WTC11 (cell line): ENCODE results near the gene HMCES. TPM values are rescaled to one million over a fixed set of nuclear protein-coding genes. Genes with fewer than 3 reads are reported as not detected.
"Not testable (repeated sequence)": the region's sequence is repeated elsewhere in the genome, so short reads cannot be mapped to it uniquely, and the experiment has no call there.

Source experiments
- ATAC-seq: fragments of 200-7000 bp; cut with Tn5 transposase; 2 replicates; pipeline ENCODE4 v1.10.0; 2021; ENCODE audit warnings: mild to moderate bottlenecking, moderate library complexity
- CTCF ChIA-PET: fragments of 300-600 bp; sonication (Branson Sonifier 250); formaldehyde crosslinking; loops from one replicate; lab custom pipeline; 2021; ENCODE audit warnings: antibody characterized with exemption; lab: Charles Lee
- POLR2A ChIA-PET: fragments of 350-600 bp; sonication (Branson Sonifier 250); formaldehyde crosslinking; loops from one replicate; lab custom pipeline; 2021; ENCODE audit warnings: antibody characterized with exemption; lab: Charles Lee
- DNase-seq: peaks from one replicate; pipeline ENCODE4 v3.0.0; 2021; ENCODE audit warnings: low spot score
- H3K27ac Mint-ChIP-seq: 2 replicates; pipeline ENCODE4 v1.8.0; 2021; ENCODE audit warnings: mixed read lengths
- H3K27me3 Mint-ChIP-seq: 2 replicates; pipeline ENCODE4 v1.8.0; 2021; ENCODE audit warnings: low read depth, mild to moderate bottlenecking, moderate library complexity, mixed read lengths
- H3K36me3 Mint-ChIP-seq: 2 replicates; pipeline ENCODE4 v1.8.0; 2021; ENCODE audit warnings: mixed read lengths
- H3K4me1 Mint-ChIP-seq: 2 replicates; pipeline ENCODE4 v1.8.0; 2022; ENCODE audit warnings: mixed read lengths
- H3K4me3 Mint-ChIP-seq: 2 replicates; pipeline ENCODE4 v1.8.0; 2021; ENCODE audit warnings: mild to moderate bottlenecking, moderate library complexity, mixed read lengths
- H3K9me3 Mint-ChIP-seq: 2 replicates; pipeline ENCODE4 v1.8.0; 2021; ENCODE audit warnings: mixed read lengths
- ATF2 ChIP-seq: sonication (generic); formaldehyde crosslinking; IDR thresholded peaks from 2 replicates; pipeline ENCODE4 v1.8.1; 2022; ENCODE audit warnings: low read depth, missing genetic modification reagents, borderline replicate concordance
- GTF2I ChIP-seq: fragments of 250-450 bp; sonication (Bioruptor Pico); conservative IDR thresholded peaks from 2 replicates; pipeline ENCODE4 v1.4.0; 2021; ENCODE audit warnings: mild to moderate bottlenecking
- IRF2 ChIP-seq: sonication (generic); formaldehyde crosslinking; IDR thresholded peaks from 2 replicates; pipeline ENCODE4 v1.8.0; 2022; ENCODE audit warnings: low read depth, missing genetic modification reagents, borderline replicate concordance
- JUN ChIP-seq: sonication (generic); formaldehyde crosslinking; IDR thresholded peaks from 2 replicates; pipeline ENCODE4 v1.8.0; 2023; ENCODE audit warnings: mild to moderate bottlenecking, missing genetic modification reagents
- NFE2L1 ChIP-seq: sonication (generic); formaldehyde crosslinking; IDR thresholded peaks from 2 replicates; pipeline ENCODE4 v1.8.1; 2023; ENCODE audit warnings: missing genetic modification reagents
- RORB ChIP-seq: fragments of 250-450 bp; sonication (Bioruptor Pico); IDR thresholded peaks from 2 replicates; pipeline ENCODE4 v1.9.0; 2021; ENCODE audit warnings: mild to moderate bottlenecking
- TEAD1 ChIP-seq: sonication (generic); formaldehyde crosslinking; IDR thresholded peaks from 2 replicates; pipeline ENCODE4 v1.8.0; 2022; ENCODE audit warnings: mild to moderate bottlenecking, missing genetic modification reagents
- ZNF512 ChIP-seq: sonication (generic); formaldehyde crosslinking; IDR thresholded peaks from 2 replicates; pipeline ENCODE4 v1.8.1; 2022; ENCODE audit warnings: missing genetic modification reagents, borderline replicate concordance
- total RNA-seq: library from RNA; stranded (reverse); gene quantifications from 3 replicates; pipeline ENCODE4 v1.2.3, GENCODE V29; 2021
- TF ChIP-seq, protein P1 (sequence below): fragments of 250-450 bp; sonication (Bioruptor Pico); IDR thresholded peaks from 2 replicates; pipeline ENCODE4 v1.8.0; 2021; ENCODE audit warnings: mild to moderate bottlenecking
- TF ChIP-seq, protein P2 (sequence below): fragments of 250-450 bp; sonication (Bioruptor Pico); IDR thresholded peaks from 2 replicates; pipeline ENCODE4 v2.1.2; 2022; ENCODE audit warnings: mild to moderate bottlenecking, moderate library complexity
- TF ChIP-seq, protein P3 (sequence below): sonication (generic); formaldehyde crosslinking; IDR thresholded peaks from 2 replicates; pipeline ENCODE4 v1.8.0; 2023; ENCODE audit warnings: missing genetic modification reagents

Gene HMCES
- total RNA-seq, 1 experiment from 2014 or later, result 47.7 TPM

- no peak for ATAC-seq
- Mint-ChIP-seq H3K27ac (no peak overlapping the region), H3K36me3 (no peaks in the 10 kb centered on the region), H3K4me3 (no peak overlapping the region), H3K9me3 (no peaks in the 10 kb centered on the region), H3K4me1 (peaks cover 17% of the 10 kb centered on the region), H3K27me3 (peaks cover 5% of the 10 kb centered on the region; the same call in 1 of the 2 replicates)
- CTCF ChIA-PET, result no interaction called here
- POLR2A ChIA-PET, result no interaction called here
- TF ChIP-seq JUN (no peak), NFE2L1 (no peak), IRF2 (CRISPR knock-in tag) (no peak), GTF2I (no peak)
- TF ChIP-seq, protein P1, sequence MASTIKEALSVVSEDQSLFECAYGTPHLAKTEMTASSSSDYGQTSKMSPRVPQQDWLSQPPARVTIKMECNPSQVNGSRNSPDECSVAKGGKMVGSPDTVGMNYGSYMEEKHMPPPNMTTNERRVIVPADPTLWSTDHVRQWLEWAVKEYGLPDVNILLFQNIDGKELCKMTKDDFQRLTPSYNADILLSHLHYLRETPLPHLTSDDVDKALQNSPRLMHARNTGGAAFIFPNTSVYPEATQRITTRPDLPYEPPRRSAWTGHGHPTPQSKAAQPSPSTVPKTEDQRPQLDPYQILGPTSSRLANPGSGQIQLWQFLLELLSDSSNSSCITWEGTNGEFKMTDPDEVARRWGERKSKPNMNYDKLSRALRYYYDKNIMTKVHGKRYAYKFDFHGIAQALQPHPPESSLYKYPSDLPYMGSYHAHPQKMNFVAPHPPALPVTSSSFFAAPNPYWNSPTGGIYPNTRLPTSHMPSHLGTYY, result no peak
- no peak for DNase-seq
Observed at GRCh38 chr3:129347458-129347845, 68.8 kb downstream of the HMCES start.

- H3K27ac Mint-ChIP-seq, result no peak overlapping the region
- H3K9me3 Mint-ChIP-seq, result no peaks in the 10 kb centered on the region
- H3K4me3 Mint-ChIP-seq, result no peak overlapping the region
- H3K36me3 Mint-ChIP-seq, result no peaks in the 10 kb centered on the region
- ChIA-PET POLR2A (no interaction called here), CTCF (interaction anchor here (1.1 to 1.6 kb wide), 3 partner anchors 10 to 35 kb away, joined by 3 to 5 read pairs (median 3); no protein-coding TSS in a partner anchor)
- TF ChIP-seq ATF2, result no peak
- no peak for TF ChIP-seq ZNF512 (CRISPR knock-in tag)
- peak; percentile 67 for TF ChIP-seq GTF2I
- ATAC-seq (no peak), DNase-seq (no peak)
- H3K4me1 Mint-ChIP-seq, result peaks cover 13% of the 10 kb centered on the region
- H3K27me3 Mint-ChIP-seq, result no peaks in the 10 kb centered on the region
Observed at GRCh38 chr3:129348734-129349133, 70.1 kb downstream of the HMCES start.

- CTCF ChIA-PET, result interaction anchor here (1.1 to 1.6 kb wide), 4 partner anchors 9 to 141 kb away, joined by 3 to 5 read pairs (median 3); no protein-coding TSS in a partner anchor
- H3K27ac Mint-ChIP-seq, result not testable (repeated sequence)
Observed at GRCh38 chr3:129349169-129349568, 70.5 kb downstream of the HMCES start.

GRCh38 chr3:129349791-129350190, 71.1 kb downstream of the HMCES start:
- Mint-ChIP-seq H3K36me3 (no peaks in the 10 kb centered on the region), H3K9me3 (no peaks in the 10 kb centered on the region), H3K27me3 (no peaks in the 10 kb centered on the region), H3K27ac (no peak overlapping the region), H3K4me1 (peaks cover 10% of the 10 kb centered on the region), H3K4me3 (no peak overlapping the region)
- POLR2A ChIA-PET, result no interaction called here
- TF ChIP-seq RORB (CRISPR knock-in tag) (no peak), TEAD1 (no peak)
- TF ChIP-seq, protein P2, sequence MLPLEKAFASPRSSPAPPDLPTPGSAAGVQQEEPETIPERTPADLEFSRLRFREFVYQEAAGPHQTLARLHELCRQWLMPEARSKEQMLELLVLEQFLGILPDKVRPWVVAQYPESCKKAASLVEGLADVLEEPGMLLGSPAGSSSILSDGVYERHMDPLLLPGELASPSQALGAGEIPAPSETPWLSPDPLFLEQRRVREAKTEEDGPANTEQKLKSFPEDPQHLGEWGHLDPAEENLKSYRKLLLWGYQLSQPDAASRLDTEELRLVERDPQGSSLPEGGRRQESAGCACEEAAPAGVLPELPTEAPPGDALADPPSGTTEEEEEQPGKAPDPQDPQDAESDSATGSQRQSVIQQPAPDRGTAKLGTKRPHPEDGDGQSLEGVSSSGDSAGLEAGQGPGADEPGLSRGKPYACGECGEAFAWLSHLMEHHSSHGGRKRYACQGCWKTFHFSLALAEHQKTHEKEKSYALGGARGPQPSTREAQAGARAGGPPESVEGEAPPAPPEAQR (CRISPR knock-in tag), result no peak
- TF ChIP-seq, protein P3, sequence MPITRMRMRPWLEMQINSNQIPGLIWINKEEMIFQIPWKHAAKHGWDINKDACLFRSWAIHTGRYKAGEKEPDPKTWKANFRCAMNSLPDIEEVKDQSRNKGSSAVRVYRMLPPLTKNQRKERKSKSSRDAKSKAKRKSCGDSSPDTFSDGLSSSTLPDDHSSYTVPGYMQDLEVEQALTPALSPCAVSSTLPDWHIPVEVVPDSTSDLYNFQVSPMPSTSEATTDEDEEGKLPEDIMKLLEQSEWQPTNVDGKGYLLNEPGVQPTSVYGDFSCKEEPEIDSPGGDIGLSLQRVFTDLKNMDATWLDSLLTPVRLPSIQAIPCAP, result no peak
- DNase-seq (no peak), ATAC-seq (no peak)
- CTCF ChIA-PET, result interaction anchor here (0.6 to 1.6 kb wide), 5 partner anchors 9 to 140 kb away, joined by 3 to 5 read pairs (median 3); no protein-coding TSS in a partner anchor

More at GRCh38 chr3:129349169-129349568, 70.5 kb downstream of the HMCES start:
- ATAC-seq, POLR2A ChIA-PET, H3K27me3 Mint-ChIP-seq, DNase-seq, H3K9me3 Mint-ChIP-seq, H3K4me3 Mint-ChIP-seq, H3K36me3 Mint-ChIP-seq: not testable (repeated sequence)
- peaks cover 12% of the 10 kb centered on the region for H3K4me1 Mint-ChIP-seq
